Uterus (tissue), 4 donors: Measurements from ENCODE around the gene TSPAN13. TPM values are rescaled to one million over a fixed set of nuclear protein-coding genes. Genes with fewer than 3 reads are reported as not detected.

ENCODE experiments used
- DNase-seq, 2 donors: peaks; one replicate each; pipeline ENCODE4 v3.0.0-alpha.2; 2019 to 2020
- H3K27ac ChIP-seq, 2 donors: fragments of 200-600 bp; sonication (generic); 1 replicate in 1 of 2; 2 replicates in 1 of 2; pipeline ENCODE4 v1.5.1; 2016 to 2018
- H3K27me3 ChIP-seq, 2 donors: fragments of 200-600 bp; sonication (generic); one replicate each; pipeline ENCODE4 v1.5.1; 2018 to 2019; ENCODE audit warnings: control low read depth in 1 of 2
- H3K36me3 ChIP-seq, 2 donors: fragments of 200-600 bp; sonication (generic); one replicate each; pipeline ENCODE4 v1.5.1; 2019; ENCODE audit warnings: control low read depth in 1 of 2
- H3K4me1 ChIP-seq, 2 donors: fragments of 200-600 bp; sonication (generic); one replicate each; pipeline ENCODE4 v1.5.1; 2018 to 2019; ENCODE audit warnings: control low read depth in 1 of 2
- H3K4me3 ChIP-seq, 2 donors: fragments of 200-600 bp; sonication (generic); 1 replicate in 1 of 2; 2 replicates in 1 of 2; pipeline ENCODE4 v1.5.1; 2018 to 2019; ENCODE audit warnings: mild to moderate bottlenecking in 1 of 2
- H3K9me3 ChIP-seq, 2 donors: fragments of 200-600 bp; sonication (generic); one replicate each; pipeline ENCODE4 v1.5.1; 2019; ENCODE audit warnings: control low read depth in 1 of 2
- CTCF ChIP-seq, 4 experiments: fragments of 200-600 bp in 2 of 4; fragments of 450-650 bp in 2 of 4; sonication (generic) in 2 of 4; IDR thresholded peaks; one replicate each; pipeline ENCODE4 v1.5.1; 2016 to 2019; ENCODE audit warnings: antibody characterized with exemption in 4 of 4, mild to moderate bottlenecking in 2 of 4, moderate library complexity in 1 of 4
- POLR2A ChIP-seq, 2 donors: fragments of 450-650 bp; IDR thresholded peaks; one replicate each; pipeline ENCODE4 v1.6.1; 2016; ENCODE audit warnings: antibody characterized with exemption in 2 of 2, mild to moderate bottlenecking in 1 of 2, moderate library complexity in 1 of 2
- intact Hi-C: fragments of 100-400 bp; cut with DNase I; formaldehyde crosslinking; loops from one replicate; pipeline ENCODE4 v1.15.1; 2023; ENCODE audit warnings: low total_unique reads
- total RNA-seq, 4 donors: library from RNA; depleted of rRNA in 3 of 4; stranded (reverse); fragments of >200 nt in 3 of 4; gene quantifications; one replicate each; pipeline versions ENCODE4 v1.1.0 to v1.2.4, GENCODE V29; 2014 to 2023
- donor health status: DM: yes; HTN: yes; CAD: no.

The TSPAN13 gene
- total RNA-seq, 4 donors from 2014 or later = 4.9 to 19.1 (median 13.2) TPM

GRCh38 chr7:16770657-16771329 is 17.2 kb downstream of the TSPAN13 start:
- Histone ChIP-seq H3K4me1 (no peaks in the 10 kb centered on the region), H3K4me3 (no peak overlapping the region), H3K36me3 (no peaks in the 10 kb centered on the region), H3K27ac (no peak overlapping the region), H3K27me3 (no peaks in the 10 kb centered on the region), H3K9me3 (no peaks in the 10 kb centered on the region)
- intact Hi-C loops = no loop called here
- TF ChIP-seq CTCF (IDR thresholded peaks at IDR 0.05) (no peak), POLR2A (IDR thresholded peaks at IDR 0.05) (no peak)
- DNase-seq = no peak

- no peaks in the 10 kb centered on the region for H3K4me1 ChIP-seq
- no peaks in the 10 kb centered on the region for H3K27me3 ChIP-seq
- H3K4me3 ChIP-seq = no peak overlapping the region
- intact Hi-C loops = no loop called here
- TF ChIP-seq POLR2A (IDR thresholded peaks at IDR 0.05) (no peak), CTCF (IDR thresholded peaks at IDR 0.05) (no peak)
- DNase-seq = no peak
- no peaks in the 10 kb centered on the region for H3K36me3 ChIP-seq
- H3K27ac ChIP-seq = no peak overlapping the region
- no peaks in the 10 kb centered on the region for H3K9me3 ChIP-seq
Measured at GRCh38 chr7:16773326-16773725, 19.8 kb downstream of the TSPAN13 start.

- Histone ChIP-seq H3K27ac (no peak overlapping the region), H3K4me3 (no peak overlapping the region), H3K27me3 (no peaks in the 10 kb centered on the region), H3K9me3 (no peaks in the 10 kb centered on the region), H3K4me1 (no peaks in the 10 kb centered on the region), H3K36me3 (no peaks in the 10 kb centered on the region)
- intact Hi-C loops = no loop called here
- TF ChIP-seq CTCF (IDR thresholded peaks at IDR 0.05) (no peak), POLR2A (IDR thresholded peaks at IDR 0.05) (no peak)
- DNase-seq = no peak
Measured at GRCh38 chr7:16773884-16774283, 20.3 kb downstream of the TSPAN13 start.

- no peaks in the 10 kb centered on the region for H3K9me3 ChIP-seq
- no peaks in the 10 kb centered on the region for H3K27me3 ChIP-seq
- no peak for DNase-seq
- intact Hi-C loops = no loop called here
- TF ChIP-seq CTCF (IDR thresholded peaks at IDR 0.05) (no peak), POLR2A (IDR thresholded peaks at IDR 0.05) (no peak)
- H3K4me1 ChIP-seq = no peaks in the 10 kb centered on the region
- H3K36me3 ChIP-seq = no peaks in the 10 kb centered on the region
- no peak overlapping the region for H3K4me3 ChIP-seq
- no peak overlapping the region for H3K27ac ChIP-seq
Measured at GRCh38 chr7:16774294-16774693, 20.7 kb downstream of the TSPAN13 start.

GRCh38 chr7:16774986-16775385 is 21.4 kb downstream of the TSPAN13 start:
- no peaks in the 10 kb centered on the region for H3K9me3 ChIP-seq
- TF ChIP-seq CTCF (IDR thresholded peaks at IDR 0.05) (no peak), POLR2A (IDR thresholded peaks at IDR 0.05) (no peak)
- H3K27ac ChIP-seq = no peak overlapping the region
- intact Hi-C loops = no loop called here
- no peaks in the 10 kb centered on the region for H3K4me1 ChIP-seq
- no peaks in the 10 kb centered on the region for H3K27me3 ChIP-seq
- no peak for DNase-seq
- no peak overlapping the region for H3K4me3 ChIP-seq
- no peaks in the 10 kb centered on the region for H3K36me3 ChIP-seq
